Stimulated activated effector memory CD8-positive, alpha-beta T cell treated with anti-CD3 and anti-CD28 coated beads, Interleukin-12 subunit alpha, Interleukin-12 subunit beta, amount 100 ng/mL, for 72 hours (primary cell): Measurements from ENCODE around the gene LMO1.

ENCODE experiments used
- ATAC-seq: fragments of 150-1000 bp; cut with Tn5 transposase; 2 replicates; pipeline ENCODE4 v1.10.0; 2021
- DNase-seq, 2 donors: peaks; one replicate each; pipeline ENCODE4 v3.0.0; 2021 to 2022; ENCODE audit warnings: low spot score in 2 of 2
- H3K27ac Mint-ChIP-seq: one replicate; pipeline ENCODE4 v1.8.0; 2022; ENCODE audit warnings: mild to moderate bottlenecking, mixed read lengths
- H3K36me3 Mint-ChIP-seq: one replicate; pipeline ENCODE4 v1.8.0; 2022; ENCODE audit warnings: mild to moderate bottlenecking, mixed read lengths
- H3K4me1 Mint-ChIP-seq: one replicate; pipeline ENCODE4 v1.8.0; 2022; ENCODE audit warnings: mixed read lengths
- H3K4me3 Mint-ChIP-seq: one replicate; pipeline ENCODE4 v1.8.0; 2022; ENCODE audit warnings: mild to moderate bottlenecking, mixed read lengths
- H3K9me3 Mint-ChIP-seq: one replicate; pipeline ENCODE4 v1.8.0; 2022; ENCODE audit warnings: mixed read lengths

LMO1 gene

DNA sequence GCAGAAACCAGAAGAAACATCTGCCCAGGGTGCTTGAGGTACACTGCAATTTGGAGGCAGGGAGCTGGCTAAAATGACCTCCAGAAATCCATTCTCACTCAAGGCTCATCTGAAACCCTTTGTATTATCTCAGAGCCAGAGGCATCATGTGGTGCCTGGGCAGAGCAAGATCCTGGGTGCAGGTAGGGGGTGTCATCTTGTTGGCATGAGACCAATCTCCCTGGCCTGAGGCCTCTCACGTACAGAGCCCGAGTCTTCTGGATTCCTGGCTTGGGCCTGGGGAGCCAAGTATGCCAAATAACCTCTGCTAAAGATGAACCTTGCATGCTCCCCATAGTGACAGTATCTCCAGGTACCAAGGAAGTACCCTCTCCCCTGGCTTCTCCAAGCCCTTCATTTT is 2.4 kb downstream of the LMO1 start:
- no peak overlapping the region for H3K27ac Mint-ChIP-seq
- H3K36me3 Mint-ChIP-seq, result no peaks in the 10 kb centered on the region
- DNase-seq, result no peak
- ATAC-seq, result no peak
- no peak overlapping the region for H3K4me3 Mint-ChIP-seq
- peaks cover 10% of the 10 kb centered on the region for H3K4me1 Mint-ChIP-seq
- no peaks in the 10 kb centered on the region for H3K9me3 Mint-ChIP-seq

DNA sequence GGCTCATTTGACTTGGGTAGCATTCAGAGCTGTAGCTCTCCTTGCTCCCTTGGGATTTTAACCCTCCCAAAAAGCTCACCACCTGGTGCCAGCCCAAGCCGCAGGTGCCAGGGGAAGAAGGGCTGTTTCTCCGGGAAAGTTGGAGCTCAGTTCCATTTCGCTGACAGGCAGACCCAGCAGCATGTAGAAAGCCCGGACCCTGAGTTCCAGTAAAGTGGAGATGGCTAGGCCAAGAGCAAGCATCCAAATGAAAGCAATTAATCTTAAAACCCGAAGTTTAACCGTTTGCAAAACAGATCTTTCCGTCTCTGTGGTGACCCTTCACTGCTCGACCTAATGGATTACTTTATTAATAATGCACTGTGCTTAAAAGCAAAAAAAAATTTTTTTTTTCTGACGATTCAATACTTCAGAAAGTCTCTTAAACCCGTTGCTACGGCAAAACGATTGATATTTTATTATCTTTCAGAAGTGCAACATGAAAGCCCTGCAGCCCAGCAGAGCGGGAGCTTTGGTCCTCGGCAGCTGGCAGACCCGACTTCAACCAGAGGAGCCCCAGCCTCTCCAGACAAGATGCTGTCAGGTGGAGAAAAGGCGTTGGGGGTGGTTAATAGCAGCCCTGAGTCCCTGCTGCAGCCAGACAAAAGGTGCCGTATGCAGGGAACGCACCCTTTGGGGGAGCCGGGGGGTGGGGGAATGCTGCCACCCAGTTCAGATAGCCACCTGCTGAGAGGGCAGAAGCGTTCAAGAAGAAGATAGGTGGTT is 3.3 kb downstream of the LMO1 start:
- Mint-ChIP-seq H3K4me3 (no peak overlapping the region), H3K36me3 (no peaks in the 10 kb centered on the region), H3K9me3 (no peaks in the 10 kb centered on the region), H3K4me1 (peaks cover 10% of the 10 kb centered on the region), H3K27ac (no peak overlapping the region)
- no peak for ATAC-seq
- DNase-seq, result no peak

DNA sequence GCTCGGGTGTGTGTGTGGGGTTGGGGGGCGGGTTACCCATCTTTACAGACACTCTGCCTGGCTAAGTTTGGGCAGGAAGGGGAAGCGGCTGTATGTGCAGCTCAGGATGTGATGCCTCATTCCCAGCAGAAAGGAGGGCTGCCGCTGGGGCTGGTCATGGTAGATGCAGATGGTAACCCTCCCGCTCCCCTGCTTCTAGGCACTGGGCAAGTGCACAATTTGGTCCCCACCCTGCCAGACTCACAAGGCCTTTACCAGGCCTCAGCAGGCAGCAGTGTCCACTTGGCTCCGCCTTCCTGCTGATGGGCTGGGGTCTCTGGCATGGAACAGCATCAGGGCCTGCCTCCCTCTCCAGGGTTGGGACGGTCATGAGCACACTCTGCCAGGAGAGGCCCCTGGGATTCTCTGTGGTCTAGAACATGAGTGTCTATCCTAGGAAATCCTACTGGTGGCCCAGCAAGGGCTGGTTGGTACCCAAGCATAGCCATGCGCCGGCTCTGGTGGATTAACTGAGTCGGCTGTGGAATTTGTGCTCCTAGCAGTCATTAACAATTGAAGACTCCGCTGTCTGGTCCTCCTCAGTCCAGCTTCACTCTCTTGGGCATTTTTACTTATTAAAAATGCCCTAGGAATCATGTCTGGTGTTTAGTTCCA is 4.2 kb downstream of the LMO1 start:
- ATAC-seq, result no peak
- H3K4me1 Mint-ChIP-seq, result peaks cover 10% of the 10 kb centered on the region
- no peak for DNase-seq
- H3K4me3 Mint-ChIP-seq, result no peak overlapping the region
- H3K27ac Mint-ChIP-seq, result no peak overlapping the region
- H3K36me3 Mint-ChIP-seq, result no peaks in the 10 kb centered on the region
- no peaks in the 10 kb centered on the region for H3K9me3 Mint-ChIP-seq

DNA sequence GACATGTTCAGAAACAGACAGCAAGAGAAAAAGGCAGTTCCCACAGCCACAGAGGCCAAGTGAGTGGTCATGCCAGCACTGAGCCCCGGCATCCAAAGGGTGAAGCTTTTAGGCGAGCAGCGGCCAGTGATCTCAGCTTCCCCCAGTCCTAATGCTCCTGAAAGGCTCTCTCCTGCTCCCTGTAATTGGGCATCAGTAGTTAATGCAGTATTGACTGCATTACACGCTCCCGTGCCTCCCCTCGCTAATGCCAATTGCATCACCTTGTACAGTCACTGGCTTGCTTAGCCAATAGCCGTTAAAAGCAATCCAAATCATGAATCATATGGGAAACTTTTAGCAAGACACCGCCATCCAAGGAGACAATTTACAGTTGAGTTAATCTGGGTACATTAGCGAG is 4.9 kb downstream of the LMO1 start:
- Mint-ChIP-seq H3K4me3 (no peak overlapping the region), H3K9me3 (no peaks in the 10 kb centered on the region), H3K4me1 (peaks cover 3% of the 10 kb centered on the region), H3K36me3 (no peaks in the 10 kb centered on the region), H3K27ac (no peak overlapping the region)
- DNase-seq (no peak), ATAC-seq (no peak)

- no peak overlapping the region for H3K27ac Mint-ChIP-seq
- H3K4me1 Mint-ChIP-seq, result no peaks in the 10 kb centered on the region
- no peak for DNase-seq
- ATAC-seq, result no peak
- H3K36me3 Mint-ChIP-seq, result no peaks in the 10 kb centered on the region
- no peaks in the 10 kb centered on the region for H3K9me3 Mint-ChIP-seq
- no peak overlapping the region for H3K4me3 Mint-ChIP-seq
Observed at GRCh38 chr11:8258289-8258688, 5.4 kb downstream of the LMO1 start.

- Mint-ChIP-seq H3K4me3 (no peak overlapping the region), H3K4me1 (no peaks in the 10 kb centered on the region)
- no peak for ATAC-seq
Observed at GRCh38 chr11:8257003-8257664, 6.5 kb downstream of the LMO1 start.

DNA sequence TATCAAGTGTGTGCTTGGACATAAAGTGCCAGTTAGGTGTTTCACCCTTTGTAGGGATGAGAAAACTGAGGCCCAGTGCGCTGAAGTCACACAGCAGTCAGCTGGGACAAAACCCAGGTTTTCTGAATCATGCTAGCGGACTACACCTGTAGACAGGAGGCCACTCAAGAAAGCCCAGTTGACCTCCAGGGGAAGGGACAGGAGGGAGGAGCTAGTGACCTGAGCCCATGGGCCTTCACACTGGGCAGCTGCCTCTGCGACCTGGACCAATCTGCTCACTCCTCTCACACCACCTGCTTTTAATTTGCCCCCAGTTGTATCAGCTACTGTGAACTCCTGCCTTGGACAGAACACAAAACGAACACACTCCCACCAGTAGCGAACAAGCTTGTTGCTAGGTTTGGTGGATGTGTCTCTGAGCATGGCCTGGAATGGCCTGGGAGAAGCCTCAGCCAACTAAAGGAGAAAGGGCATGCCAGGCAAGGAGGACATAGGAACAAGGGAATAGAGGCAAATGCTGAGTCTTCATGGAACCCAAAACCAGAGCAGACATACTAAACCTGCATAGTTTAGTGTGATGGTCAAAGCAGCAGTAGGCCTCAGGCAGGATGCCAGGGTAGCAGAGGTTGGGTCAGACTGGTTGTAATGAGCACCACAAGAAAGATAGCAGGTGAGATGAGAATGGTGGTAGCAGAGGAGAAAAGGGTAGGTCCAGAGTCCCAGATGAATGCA is 7.2 kb downstream of the LMO1 start:
- H3K9me3 Mint-ChIP-seq, result no peaks in the 10 kb centered on the region
- ATAC-seq, result no peak
- no peak overlapping the region for H3K27ac Mint-ChIP-seq
- H3K36me3 Mint-ChIP-seq, result no peaks in the 10 kb centered on the region
- no peak for DNase-seq
- H3K4me3 Mint-ChIP-seq, result no peak overlapping the region
- no peaks in the 10 kb centered on the region for H3K4me1 Mint-ChIP-seq

More at GRCh38 chr11:8257003-8257664, 6.5 kb downstream of the LMO1 start:
- Mint-ChIP-seq H3K9me3 (no peaks in the 10 kb centered on the region), H3K27ac (no peak overlapping the region), H3K36me3 (no peaks in the 10 kb centered on the region)
- DNase-seq, result no peak

GRCh38 chr11:8253566-8253965 is 10.1 kb downstream of the LMO1 start:
- ATAC-seq, result no peak
- Mint-ChIP-seq H3K27ac (no peak overlapping the region), H3K9me3 (no peaks in the 10 kb centered on the region), H3K36me3 (no peaks in the 10 kb centered on the region), H3K4me3 (no peak overlapping the region), H3K4me1 (no peaks in the 10 kb centered on the region)
- DNase-seq, result no peak

- DNase-seq, result no peak
- ATAC-seq, result no peak
- Mint-ChIP-seq H3K27ac (no peak overlapping the region), H3K4me1 (no peaks in the 10 kb centered on the region), H3K9me3 (no peaks in the 10 kb centered on the region), H3K36me3 (no peaks in the 10 kb centered on the region), H3K4me3 (no peak overlapping the region)
Observed at GRCh38 chr11:8252946-8253345, 10.7 kb downstream of the LMO1 start.

- ATAC-seq (no peak), DNase-seq (no peak)
- H3K4me1 Mint-ChIP-seq, result no peaks in the 10 kb centered on the region
- H3K9me3 Mint-ChIP-seq, result no peaks in the 10 kb centered on the region
- H3K36me3 Mint-ChIP-seq, result no peaks in the 10 kb centered on the region
- H3K4me3 Mint-ChIP-seq, result no peak overlapping the region
- no peak overlapping the region for H3K27ac Mint-ChIP-seq
Observed at GRCh38 chr11:8252388-8252787, 11.3 kb downstream of the LMO1 start.

DNA sequence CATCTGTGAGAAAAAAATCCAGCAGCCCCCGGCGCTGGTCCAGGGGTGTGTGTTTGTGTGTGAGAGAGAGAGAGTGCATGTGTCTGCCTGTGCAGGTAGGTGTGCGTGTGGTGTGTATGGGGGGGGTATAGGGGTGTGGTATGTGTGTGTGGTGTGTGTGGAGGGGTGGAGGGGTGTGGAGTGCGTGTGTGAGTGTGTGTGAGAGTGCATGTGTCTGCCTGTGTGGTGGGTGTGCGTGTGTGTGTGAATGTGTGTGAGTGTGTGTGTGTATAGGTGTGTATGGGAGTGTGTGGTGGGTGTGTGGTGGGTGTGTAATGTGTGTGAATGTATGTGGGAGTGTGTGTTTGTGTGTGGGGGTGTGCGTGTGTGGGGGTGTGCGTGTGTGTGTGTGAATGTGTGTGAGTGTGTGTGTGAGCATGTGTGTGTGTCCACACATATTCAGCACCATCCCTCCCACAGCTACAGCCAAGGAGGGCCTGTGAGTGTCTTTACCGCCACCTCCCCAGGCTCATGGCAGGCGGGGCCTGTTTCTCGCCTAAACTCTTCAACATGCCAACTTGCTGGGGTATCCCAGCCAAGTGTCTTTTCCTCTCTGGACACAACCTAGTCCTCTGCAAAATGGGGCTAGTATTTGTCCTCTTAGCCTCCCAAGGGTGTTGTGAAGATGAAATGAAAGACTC is 11.9 kb downstream of the LMO1 start:
- ATAC-seq (no peak), DNase-seq (no peak)
- Mint-ChIP-seq H3K4me1 (no peaks in the 10 kb centered on the region), H3K9me3 (no peaks in the 10 kb centered on the region), H3K4me3 (no peak overlapping the region), H3K27ac (no peak overlapping the region), H3K36me3 (no peaks in the 10 kb centered on the region)

DNA sequence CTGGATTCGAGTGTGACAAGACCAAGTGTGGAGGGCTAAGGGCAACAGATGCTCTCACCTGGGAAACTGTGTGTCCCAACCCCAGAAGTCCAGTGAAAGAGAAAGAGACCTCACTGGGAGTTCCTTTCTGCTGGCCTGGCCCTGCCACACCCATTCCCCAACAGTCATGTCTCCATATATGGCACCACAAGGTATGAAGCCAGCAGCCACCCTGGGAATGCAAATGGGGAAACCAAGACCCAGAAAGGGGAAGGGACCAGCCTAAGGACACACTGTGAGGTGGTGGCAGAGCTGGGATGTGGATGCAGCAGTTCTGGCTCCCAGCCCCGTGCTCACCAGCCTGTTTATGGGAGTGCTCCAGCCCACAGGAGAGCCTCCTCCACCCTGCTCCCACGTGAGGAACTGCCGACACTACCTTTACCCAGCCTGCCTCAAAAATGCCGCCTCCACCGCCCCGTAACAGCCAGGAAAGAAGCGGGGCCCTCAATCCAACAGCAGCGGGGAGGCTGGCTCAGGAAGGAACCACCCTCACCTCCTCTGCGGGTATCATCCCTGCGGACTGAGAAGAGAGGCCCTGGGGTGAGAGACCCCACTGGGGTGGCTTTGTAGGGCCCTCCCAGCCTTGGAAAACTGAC is 12.6 kb downstream of the LMO1 start:
- no peaks in the 10 kb centered on the region for H3K4me1 Mint-ChIP-seq
- H3K27ac Mint-ChIP-seq, result no peak overlapping the region
- DNase-seq, result no peak
- H3K9me3 Mint-ChIP-seq, result no peaks in the 10 kb centered on the region
- H3K36me3 Mint-ChIP-seq, result no peaks in the 10 kb centered on the region
- no peak for ATAC-seq
- no peak overlapping the region for H3K4me3 Mint-ChIP-seq

DNA sequence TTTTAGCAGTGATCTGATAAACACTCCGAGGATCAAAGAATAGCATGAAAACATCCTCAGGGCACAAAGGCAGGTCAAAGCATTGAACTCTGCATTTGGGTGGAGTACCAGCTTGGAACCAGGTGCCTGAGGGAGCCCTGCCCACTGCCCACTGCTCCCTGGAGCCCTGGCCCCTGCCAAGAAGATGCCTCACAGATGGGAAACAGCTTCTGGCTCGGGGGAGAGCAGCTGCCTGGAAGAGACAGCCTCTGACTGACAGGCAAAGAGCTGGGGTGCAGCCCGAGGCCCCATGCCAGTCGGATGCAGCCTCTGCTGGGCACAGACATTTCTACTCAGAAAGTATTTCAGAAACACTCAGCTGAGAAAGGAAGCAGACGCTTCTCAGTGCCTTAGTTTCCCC is 13.2 kb downstream of the LMO1 start:
- ATAC-seq, result no peak
- no peak for DNase-seq
- Mint-ChIP-seq H3K4me1 (no peaks in the 10 kb centered on the region), H3K36me3 (no peaks in the 10 kb centered on the region), H3K4me3 (no peak overlapping the region), H3K9me3 (no peaks in the 10 kb centered on the region), H3K27ac (no peak overlapping the region)

GRCh38 chr11:8249482-8249881 is 14.2 kb downstream of the LMO1 start:
- Mint-ChIP-seq H3K27ac (no peak overlapping the region), H3K4me1 (no peaks in the 10 kb centered on the region), H3K4me3 (no peak overlapping the region), H3K9me3 (no peaks in the 10 kb centered on the region), H3K36me3 (no peaks in the 10 kb centered on the region)
- DNase-seq (no peak), ATAC-seq (no peak)

GRCh38 chr11:8248786-8249185 is 14.9 kb downstream of the LMO1 start:
- no peaks in the 10 kb centered on the region for H3K4me1 Mint-ChIP-seq
- H3K9me3 Mint-ChIP-seq, result no peaks in the 10 kb centered on the region
- ATAC-seq (peak; percentile 3), DNase-seq (no peak)
- no peaks in the 10 kb centered on the region for H3K36me3 Mint-ChIP-seq
- no peak overlapping the region for H3K4me3 Mint-ChIP-seq
- H3K27ac Mint-ChIP-seq, result no peak overlapping the region
